GM18526 (cell line): ENCODE results near the gene CDCA8.

ENCODE experiments used
- POLR2A ChIP-seq: IDR thresholded peaks from 3 replicates; pipeline ENCODE4 v1.6.1; 2011; ENCODE audit not compliant: insufficient read length; ENCODE audit errors: extremely low read depth

The CDCA8 gene

DNA sequence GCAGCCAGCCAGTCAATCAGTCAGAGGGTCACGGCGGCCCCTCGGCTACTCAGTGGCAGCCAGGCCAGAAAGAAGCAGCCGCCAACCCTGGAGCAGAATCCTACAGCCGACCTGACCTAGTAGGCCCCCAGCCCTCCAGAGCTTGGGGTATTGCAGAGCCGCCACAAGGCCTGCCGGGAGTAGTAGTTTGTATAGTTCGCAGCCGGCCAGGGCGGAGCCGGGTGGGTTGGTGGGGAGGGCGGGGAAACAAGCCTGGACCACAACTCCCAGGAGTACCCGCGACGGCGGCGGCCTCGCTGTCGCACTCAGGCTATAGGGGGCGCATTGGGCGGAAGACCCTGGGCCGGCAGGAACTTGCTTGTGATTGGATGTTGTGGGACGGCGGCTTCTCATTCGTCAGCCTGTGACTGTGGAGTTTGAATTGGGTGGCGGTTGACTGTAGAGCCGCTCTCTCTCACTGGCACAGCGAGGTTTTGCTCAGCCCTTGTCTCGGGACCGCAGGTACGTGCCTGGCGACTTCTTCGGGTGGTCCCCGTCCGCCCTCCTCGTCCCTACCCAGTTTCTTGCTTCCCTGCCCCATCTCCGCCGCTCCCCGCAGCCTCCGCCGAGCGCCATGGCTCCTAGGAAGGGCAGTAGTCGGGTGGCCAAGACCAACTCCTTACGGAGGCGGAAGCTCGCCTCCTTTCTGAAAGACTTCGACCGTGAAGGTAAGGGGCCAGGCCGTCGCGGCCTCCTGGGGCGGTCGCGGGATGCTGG, at the start of gene CDCA8:
CDCA8 (plus strand) TSS at position 439 of the 756 bp plus-strand sequence; CDS start at position 614, 175 bp downstream.
- peak; percentile 72 for TF ChIP-seq POLR2A

DNA sequence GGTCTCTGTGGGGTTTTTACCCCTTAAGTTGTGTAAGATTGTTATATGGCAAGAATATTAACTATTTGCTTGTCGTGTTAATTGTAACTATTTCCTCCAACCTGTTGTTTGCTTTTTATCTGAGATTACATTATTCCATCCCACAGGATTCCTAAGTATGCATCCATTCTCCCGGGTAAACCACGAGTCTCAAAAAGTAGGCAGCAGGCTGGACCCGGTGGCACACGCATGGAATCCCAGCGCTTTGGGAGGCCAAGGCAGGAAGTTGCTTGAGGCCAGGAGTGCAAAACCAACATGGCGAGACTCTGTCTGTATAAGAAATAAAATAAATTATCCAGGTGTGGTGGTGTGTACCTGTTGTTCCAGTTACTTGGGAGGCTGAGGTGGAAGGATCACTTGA, 45.0 kb upstream of the CDCA8 start:
- no peak for TF ChIP-seq POLR2A

DNA sequence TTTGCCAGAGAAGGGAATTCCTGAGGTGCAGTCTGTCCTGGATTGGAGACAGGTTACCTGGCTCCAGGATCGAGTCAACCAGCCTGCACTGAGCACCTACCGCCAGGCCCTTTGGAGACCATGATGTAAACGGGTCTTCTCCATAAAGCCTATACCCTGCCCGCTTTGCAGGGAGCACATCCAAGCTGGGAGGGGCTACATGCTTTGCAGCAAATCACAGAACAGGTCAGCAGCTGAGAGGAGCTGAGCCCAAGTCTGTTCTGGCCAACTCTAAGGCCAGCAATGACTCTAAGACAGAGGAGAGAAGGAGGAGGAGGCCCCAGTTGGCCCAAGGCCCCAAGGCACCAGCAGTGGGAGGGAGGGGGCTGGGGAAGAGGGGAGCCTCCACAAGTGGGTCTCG, 42.1 kb upstream of the CDCA8 start:
- no peak for TF ChIP-seq POLR2A

DNA sequence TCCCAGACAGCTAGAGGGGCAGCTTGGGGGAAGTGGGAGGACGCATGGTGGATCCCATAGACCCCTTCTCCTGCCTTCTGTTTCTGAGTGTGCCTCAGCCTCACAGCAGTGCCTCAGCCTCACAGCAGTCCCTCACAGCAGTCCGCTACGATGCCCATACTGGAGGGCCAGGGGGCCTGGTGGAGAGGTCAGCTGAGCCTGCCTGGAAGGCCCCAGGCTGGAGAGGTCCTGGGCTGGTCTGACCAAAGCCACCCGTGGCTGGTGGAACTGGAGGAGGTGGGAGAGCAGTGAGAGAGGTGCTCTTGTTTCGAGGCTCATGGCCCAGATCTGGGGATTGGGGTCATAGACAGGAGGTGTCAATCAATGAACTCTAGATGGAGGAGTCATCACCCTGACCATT, 41.6 kb upstream of the CDCA8 start:
- TF ChIP-seq POLR2A = no peak

DNA sequence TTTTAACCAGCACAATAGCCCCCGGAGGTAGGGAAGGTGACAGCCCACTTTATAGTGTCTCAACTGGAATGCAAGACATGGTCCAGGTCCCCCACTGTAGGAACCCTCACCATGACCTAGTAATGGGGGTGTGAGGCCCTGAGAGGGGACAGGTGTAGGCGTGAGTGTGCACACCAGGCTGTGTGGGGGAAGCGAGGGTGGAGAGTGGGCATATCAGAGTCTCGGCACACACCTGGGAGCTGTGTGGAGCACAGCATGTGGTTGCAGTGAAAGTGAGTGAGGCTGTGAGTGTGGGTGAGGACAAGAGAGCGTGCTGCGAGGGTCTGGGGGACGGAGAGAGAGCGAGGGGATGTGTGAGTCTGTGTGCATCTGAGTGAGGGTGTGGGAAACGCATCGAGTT, 40.5 kb upstream of the CDCA8 start:
- no peak for TF ChIP-seq POLR2A

DNA sequence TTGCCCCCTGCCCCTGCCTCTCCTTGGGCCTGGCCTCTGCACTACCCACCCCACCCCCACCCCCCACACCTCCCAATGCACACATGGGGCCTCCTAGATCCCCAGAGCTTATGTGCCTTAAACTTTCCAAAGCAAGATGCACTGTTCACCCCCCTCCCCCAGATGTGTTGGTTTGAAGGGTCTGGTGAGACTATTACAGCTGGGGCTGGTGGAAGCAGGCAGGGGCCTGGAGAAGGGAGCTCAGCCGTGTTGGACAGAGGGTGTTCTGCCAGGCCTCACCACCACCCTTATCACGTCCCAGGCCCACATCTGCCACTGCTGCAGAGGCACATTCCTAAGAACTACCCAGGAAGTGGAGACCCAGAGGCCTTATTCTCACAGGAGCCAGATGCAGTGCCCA, 39.3 kb upstream of the CDCA8 start:
- no peak for TF ChIP-seq POLR2A

DNA sequence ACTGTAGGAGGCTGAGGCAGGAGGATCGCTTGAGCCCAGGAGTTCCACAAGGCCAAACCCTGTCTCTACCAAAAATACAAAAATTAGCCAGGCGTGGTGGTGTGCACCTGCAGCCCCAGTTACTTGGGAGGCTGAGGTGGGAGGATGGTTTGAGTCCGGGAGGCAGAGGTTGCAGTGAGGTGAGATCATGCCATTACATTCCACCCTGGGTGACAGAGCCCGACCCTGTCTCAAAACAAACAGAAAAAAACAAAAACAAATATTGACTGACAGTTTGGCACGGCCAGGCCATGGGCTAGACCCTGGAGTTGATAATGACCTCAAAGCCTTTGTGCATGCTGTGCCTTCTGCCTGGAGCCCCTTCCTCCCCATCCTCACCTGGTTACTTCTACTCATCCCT, 38.4 kb upstream of the CDCA8 start:
- TF ChIP-seq POLR2A = no peak

DNA sequence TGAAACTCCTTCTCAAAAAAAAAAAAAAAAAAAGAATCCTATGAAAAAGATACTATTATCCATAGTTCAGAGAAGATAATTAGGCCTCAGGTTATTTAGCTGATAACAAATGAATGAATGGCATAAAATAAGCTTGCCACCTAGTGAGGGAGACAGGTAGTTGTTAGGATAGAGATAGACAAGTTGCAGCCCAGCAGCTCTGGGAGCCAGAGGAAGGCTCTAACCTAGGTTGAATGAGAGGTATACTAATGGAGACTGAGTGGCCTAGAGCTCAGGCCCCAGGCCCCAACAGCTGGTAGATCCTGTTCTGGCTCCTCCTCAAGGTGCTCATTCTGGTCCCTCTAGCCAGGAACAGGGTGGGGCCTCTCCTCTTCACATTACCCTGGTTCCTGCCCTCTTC, 37.0 kb upstream of the CDCA8 start:
- no peak for TF ChIP-seq POLR2A

DNA sequence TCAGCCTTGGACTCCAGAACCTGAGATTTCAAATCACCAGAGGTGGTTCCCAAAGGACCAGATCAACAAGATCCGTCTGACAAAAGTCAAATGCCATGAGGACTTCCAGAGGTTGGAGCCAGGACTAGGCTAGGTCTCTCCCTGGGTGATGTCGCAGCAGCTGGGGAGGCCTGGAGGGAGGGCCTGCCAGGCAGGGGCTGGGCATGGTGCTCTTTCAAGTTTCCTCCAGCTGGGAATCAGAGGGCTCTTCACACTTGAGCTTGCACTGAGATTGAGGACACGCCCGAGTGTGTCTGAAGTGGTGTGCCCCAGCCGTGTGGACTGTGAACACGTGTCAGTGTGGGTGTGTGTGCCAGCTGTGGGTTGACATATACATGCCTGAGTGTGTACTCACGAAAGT, 36.3 kb upstream of the CDCA8 start:
- TF ChIP-seq POLR2A = no peak

DNA sequence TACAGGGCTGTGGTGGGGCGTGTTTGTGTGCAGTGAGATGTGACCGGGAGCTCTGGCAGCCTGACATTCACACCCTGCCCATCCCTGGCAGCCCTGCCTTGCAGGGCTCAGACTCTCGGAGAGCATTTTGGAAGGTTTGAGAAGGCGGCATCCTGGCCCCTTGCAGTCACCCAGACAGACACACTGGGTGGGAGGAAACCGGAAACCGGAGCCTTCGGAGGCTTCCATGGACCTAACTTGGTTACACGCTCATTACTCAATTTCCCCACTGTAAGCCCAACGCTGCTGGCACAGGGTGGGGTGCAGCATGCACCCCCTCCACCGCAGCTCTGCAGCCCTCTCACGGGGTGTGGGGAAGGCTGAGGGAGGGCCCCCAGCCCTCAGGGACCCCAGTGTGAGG, 35.4 kb upstream of the CDCA8 start:
- TF ChIP-seq POLR2A = no peak

DNA sequence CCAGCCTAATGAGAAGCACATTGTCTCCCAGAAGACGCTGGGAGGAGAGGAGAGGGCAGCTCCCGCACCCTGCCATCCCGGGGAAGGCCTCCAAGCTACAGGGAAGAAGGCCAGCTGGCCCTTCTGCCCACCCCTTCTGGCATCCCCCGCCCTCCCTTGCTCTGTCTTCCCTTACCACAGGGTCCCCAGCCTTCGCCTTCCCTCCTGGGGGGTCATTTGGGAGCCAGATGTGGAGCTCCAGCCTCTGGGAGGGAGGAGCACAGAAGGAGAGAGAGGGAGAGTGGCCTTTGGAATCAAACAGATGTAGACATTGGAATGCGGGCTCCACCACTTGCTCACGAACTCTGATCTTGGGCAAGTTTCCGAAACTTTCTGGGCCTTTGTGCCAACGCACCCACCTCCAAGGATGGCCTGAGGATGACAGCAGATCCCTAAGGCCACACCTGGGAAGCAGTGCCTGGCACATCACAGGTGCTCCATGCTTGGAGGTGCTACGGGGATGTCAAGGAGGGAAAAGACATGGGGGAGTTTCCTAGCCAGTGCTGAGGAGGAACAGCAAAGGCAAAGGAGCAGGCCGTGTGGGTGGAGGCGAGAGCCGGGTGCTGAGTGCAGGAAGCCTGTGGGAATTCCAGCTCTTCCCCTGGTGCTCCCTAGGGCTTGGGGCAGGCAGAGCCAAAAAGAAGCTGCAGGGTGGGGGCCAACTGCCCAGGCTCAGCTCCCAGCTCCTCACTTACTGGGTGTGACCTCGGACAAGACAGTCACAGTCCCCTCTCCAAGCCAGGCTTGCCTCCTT, 34.5 kb upstream of the CDCA8 start:
- TF ChIP-seq POLR2A = no peak

DNA sequence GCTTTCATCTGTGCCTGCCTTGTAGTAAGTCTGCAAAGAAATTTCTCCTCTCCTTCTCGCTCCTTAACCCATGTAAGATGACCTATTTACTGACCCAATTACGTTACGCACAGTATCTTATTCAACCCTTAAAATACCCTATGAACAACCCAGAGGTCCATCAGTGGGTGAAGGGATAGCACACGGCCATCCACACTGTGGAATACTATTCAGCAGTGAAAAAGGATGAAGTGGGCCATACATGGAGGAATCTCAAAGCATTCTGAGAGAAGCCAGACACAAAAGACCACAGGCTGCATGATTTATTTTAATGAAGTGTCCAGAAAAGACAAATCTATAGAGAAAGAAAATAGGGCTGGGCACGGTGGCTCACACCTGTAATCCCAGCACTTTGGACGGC, 33.8 kb upstream of the CDCA8 start:
- TF ChIP-seq POLR2A = no peak

DNA sequence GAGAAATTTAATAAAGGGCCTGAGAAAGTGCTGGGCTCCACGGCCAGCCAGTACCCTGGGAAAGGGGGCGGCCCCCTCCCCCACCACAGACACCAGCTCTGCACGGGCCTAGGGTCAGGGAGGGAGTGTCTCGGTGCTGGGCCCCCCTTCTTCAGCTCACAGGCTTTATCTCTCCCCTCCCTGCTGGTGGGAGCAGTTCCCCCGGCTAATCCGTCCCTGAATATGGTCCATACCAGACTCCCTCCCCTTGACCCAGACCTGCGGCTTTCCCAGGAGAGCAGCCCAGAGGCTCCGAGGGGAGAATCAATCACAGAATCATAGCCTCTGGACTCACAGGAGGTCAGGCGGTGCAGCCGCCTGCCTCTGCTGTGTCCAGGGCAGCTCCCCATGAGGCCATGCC, 31.7 kb upstream of the CDCA8 start:
- no peak for TF ChIP-seq POLR2A

DNA sequence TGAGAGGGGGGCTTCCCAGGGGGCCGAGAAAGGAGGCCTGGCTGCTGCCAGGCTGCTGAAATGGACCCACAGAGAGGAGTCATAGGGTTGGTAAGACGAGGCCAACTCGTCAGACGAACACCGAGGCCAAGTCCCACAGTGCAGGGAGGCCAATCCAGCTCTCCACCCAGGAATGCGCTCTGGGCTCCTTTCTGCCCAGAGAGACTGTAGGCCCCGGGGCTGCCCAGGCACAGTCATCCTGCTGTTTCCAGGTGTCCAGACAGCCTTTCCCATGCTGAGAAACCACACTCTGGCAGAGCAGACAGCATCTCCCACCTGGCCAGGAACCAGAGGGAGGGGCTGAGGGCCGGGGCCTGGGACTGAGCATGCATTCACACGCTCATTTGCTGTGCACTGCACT, 30.9 kb upstream of the CDCA8 start:
- no peak for TF ChIP-seq POLR2A

DNA sequence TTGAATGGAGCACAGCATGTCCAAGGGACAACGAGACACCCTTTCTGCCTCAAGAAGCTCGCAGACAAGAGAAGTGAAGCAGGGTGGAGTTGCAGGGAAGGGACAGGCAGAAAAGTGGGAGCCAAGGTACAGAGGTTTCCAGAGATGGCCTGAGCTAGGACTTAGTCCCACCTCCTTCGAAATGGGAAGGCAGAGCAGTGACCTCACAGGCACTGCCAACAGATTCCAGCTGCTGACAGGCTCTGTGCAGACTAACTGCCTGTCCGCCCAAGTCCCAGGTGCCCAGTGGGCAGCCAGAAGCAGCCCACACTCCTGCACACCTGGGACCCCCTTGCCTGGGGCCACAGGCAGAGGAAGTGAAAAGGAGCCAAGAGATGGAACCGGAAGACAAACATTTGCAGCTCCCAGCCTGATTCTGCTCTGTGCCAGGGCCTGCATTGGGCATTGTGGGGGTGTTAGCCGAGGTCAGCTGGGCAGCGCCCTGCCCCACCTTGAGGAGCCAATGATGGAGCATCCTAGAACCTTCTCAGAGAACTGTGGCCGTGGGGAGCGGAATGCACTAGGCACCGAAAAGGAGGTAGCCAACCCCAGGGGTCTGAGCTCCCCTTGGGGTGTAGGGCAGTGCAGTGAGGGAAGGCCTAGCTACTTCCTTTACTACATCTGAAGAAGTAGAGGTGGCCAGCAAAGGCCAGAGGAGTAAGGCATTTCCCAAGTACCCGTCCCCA, 30.1 kb upstream of the CDCA8 start:
- TF ChIP-seq POLR2A = no peak
